Stomach (tissue), 4 donors: Measurements from ENCODE around the gene BCL3.

Experiments
- POLR2A ChIP-seq, 4 donors: fragments of 450-650 bp; IDR thresholded peaks; one replicate each; pipeline ENCODE4 v1.6.1; 2016; ENCODE audit warnings: antibody characterized with exemption in 4 of 4, control low read depth in 2 of 4, mild to moderate bottlenecking in 1 of 4, moderate library complexity in 1 of 4
- POLR2AphosphoS5 ChIP-seq, 3 donors: sonication (generic); formaldehyde crosslinking; IDR thresholded peaks; one replicate each; pipeline ENCODE4 v1.6.1; 2016; ENCODE audit warnings: antibody characterized with exemption in 3 of 3

GRCh38 chr19:44731081-44731480, 17.4 kb upstream of the BCL3 start:
- TF ChIP-seq POLR2AphosphoS5 (IDR thresholded peaks at IDR 0.05) (no peak), POLR2A (IDR thresholded peaks at IDR 0.05) (no peak)
